DMS79 treated with DMSO at 0.1 percent for 48 hours (cell line): ENCODE data around the gene CES5A.
"Not testable (repeated sequence)": the region's sequence is repeated elsewhere in the genome, so short reads cannot be mapped to it uniquely, and the experiment has no call there.

Experiments
- DNase-seq: peaks from one replicate; lab custom pipeline; 2025; lab: John Stamatoyannopoulos, UW

The CES5A gene

DNA sequence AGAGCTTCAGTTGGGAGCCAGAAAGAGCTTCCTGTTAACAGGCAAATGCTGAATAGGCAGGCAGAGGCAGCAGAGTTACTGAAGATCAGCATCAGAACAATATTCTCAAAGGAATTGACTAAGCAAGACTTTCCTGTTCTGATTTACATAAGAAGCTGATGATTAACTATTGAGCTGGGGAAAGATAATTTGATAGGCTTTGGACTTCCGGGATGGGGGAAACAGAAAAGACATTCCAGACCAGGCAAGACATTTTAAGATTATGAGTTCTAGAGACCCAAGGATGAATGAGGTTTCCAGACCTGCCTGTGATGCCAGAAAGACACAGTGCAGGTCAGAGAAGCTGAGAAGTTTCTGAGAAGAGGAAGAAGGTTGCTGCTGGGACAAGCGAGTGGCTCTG, at the start of gene CES5A:
TSS of gene CES5A (minus strand) at position 101 of the 400 bp plus-strand sequence. CDS start 152 bp downstream, outside the sequence.
- DNase-seq: no peak

- DNase-seq: no peak
Observed at GRCh38 chr16:55922662-55923061, 47.5 kb upstream of the CES5A start.

DNA sequence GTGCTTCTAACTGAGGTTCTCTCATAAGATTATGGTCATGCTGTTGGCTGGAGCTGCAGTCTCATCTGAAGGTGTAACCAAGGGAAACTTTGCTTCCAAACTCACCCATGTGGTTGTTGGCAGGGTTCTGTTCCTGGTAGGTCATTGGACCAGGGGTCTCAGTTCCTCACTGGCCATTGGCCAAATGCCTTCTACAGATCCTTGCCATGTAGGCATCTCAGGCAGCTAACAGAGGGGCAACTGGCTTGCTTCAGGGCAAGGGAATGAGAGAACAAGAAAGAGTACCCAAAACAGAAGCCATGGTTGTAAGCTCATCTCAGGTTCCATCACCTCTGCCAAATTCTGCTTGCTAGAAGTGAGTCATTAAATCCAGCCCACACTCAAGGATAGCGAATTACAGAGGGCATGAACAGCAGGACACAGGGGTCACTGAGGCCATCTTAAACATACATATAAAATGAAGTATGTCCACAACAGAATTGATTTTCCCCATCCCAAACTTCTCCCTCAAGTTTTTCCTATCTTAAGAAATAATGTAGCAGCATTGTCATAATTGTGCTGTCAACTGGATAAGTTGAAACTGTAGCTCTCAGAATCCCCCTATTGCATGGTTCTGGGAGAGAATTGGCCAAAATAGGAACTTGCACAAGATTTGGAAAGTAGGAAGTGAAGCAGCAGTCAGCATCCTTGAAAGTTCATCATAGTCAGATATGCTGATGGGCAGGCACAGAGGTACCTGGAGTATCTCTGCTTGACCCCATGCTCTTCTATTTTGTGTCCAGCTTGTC, 42.4 kb upstream of the CES5A start:
- DNase-seq: no peak

GRCh38 chr16:55915096-55915827, 40.1 kb upstream of the CES5A start:
- no peak for DNase-seq

DNA sequence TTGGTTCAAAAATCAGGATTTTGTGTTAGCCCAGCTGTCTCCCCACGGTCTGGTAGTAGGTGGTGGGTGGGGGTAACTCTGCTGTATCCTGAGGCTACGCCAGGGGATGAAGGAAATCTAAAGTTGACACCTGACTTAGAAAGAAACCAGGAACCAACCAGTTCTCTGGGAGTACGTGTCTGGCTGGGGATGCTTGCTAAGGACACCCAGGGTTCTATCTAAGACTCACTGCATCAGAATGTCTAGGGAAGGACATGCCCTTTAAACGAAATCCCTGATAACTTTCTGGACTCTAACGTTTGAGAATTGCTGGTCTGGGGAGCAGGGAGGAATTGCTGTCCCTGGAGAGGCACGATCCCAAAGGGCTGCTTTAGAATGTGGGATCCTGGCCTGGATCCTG, 39.2 kb upstream of the CES5A start:
- DNase-seq: no peak

- no peak for DNase-seq
Observed at GRCh38 chr16:55913716-55914115, 38.5 kb upstream of the CES5A start.

DNA sequence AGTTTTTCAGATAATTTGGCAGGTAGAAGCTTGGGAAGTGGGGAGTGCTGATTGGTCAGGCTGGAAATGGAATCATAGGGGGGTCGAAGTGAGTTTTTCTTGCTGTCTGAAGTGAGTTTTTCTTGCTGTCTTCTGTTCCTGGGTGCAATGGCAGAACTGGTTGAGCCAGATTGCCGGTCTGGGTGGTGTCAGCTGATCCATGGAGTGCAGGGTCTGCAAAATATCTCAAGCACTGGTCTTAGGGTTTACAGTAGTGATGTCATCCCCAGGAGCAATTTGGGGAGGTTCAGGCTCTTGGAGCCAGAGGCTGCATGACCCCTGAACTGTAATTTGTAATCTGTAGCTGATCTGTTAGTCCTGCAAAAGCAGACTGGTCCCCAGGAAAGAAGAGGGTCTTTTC, 37.9 kb upstream of the CES5A start:
- DNase-seq: not testable (repeated sequence)

DNA sequence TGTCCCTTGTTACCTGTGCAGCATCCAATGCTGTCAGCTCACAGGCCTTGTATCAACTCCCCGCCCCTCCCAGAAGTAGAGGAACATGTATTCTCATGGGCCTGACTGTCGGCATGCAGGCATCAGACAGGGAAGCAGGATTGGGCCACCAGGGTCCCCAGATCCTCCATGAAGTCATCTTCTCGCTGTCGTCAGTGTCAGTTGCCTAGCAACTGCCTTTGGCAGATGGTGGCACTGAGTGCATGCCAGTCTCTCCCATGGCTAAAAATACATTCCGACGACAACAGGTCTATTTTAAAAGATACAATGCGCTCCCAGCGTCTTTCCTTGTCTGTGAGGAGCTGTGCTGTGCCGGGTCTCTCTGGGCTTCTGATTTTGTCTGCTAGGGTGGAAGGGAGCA, 36.8 kb upstream of the CES5A start:
- no peak for DNase-seq

- DNase-seq: no peak
Observed at GRCh38 chr16:55911616-55912015, 36.4 kb upstream of the CES5A start.

DNA sequence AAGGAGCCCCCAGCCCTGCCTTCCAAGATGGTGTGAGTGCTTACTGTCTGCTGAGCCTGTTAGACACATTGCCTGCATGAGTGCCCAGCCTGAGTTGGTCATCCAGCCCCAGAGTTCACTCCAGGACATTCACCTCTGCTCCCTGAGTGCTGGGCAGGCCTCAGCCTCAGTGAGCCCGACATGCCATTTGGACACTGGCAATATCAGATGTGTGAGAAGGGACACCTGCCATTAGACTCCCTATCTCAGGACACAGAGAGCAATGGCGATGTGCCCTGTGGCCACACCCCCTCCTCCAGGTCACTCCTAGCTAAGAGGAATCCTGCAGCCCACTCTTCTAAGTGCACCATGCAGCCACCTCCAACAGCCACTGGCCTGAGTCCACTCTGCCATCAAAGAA, 34.7 kb upstream of the CES5A start:
- no peak for DNase-seq

DNA sequence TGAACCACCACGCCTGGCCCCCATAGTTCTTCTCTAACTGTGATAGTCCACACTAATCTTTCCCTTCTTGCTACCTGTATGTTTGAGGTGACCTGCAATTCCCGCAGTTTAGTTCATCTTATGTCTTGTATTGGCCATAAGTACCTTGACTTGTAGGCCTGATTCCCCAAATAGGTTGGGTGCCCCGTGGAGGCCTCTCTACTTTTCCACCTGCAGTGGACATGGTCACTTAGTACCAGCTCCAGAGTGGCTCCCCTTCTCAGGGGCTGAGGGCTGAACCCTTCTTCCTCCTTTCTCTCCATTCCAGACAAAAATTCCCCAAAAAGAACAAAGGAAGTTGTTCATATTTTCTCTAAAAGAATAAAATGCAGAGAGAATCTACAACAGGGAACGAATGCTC, 33.5 kb upstream of the CES5A start:
- no peak for DNase-seq

DNA sequence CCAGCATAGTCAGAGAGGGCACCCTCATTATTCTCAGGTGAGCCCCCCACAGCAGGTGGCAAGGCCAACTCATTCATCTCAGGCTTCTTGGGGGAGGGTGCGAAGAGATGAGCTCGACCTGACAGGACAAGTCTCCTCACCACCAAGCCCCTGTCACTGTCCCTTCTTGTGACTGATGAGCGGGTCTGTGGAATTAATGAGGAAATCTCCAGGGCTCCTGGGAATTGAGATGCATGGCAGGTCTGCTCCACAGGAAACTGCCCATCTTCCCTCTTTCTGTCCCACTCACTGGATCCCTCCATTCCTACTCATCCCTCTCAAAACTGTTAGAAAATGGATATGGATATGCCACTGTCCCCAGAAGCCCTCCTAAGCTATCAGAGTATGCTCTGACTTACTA, 32.5 kb upstream of the CES5A start:
- no peak for DNase-seq

DNA sequence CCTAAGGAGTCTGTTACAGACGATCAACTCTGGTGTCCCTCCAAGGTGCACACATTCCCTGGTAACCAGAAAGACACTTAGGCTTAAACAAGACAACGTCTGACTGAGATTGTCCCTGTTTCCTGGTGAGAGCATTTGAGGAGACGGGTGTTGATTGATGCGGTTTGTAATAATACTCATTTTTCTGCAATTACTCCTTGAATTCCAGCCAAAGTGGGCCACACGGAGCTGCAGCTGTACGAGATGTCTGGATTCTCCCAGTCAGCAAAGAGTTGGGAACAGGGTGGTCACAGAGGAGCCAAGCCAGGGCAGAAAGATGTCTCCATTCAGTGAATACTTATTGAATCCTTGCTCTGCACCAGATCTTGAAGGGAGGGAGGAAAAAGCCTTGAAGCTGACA, 30.9 kb upstream of the CES5A start:
- DNase-seq: no peak

- DNase-seq: no peak
Observed at GRCh38 chr16:55905651-55906050, 30.5 kb upstream of the CES5A start.

DNA sequence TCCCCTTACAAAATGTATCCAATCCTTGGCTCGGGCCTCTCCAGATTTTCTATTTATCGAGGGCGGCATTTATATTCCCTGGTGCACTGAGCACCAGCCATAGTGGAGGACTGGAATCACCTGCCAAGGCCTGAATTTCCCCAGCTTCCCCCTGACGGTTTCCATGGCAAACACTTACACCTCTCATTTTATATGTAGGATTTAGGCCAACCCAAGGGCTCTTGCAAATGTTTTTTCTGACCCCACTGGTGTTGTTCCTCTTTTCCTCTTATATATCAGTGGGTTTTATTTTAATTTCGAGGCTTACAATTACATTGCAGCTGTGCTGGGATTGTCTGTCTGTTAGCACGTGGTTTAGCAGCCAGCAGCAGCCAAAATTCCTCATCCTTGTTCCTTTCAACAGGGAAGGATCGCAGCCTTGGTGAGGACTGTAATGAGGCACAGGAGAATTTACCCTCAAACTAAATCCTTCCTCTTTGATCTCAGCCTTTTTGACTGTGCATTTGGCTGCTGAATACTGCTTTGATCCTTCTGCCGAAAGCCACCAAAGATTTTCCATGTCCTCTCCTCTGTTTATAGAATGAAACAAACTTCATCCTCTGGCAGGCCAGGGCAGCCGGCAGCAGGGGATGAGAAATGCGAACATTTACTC, 26.5 kb upstream of the CES5A start:
- no peak for DNase-seq

- DNase-seq: no peak
Observed at GRCh38 chr16:55900616-55901393, 25.6 kb upstream of the CES5A start.

DNA sequence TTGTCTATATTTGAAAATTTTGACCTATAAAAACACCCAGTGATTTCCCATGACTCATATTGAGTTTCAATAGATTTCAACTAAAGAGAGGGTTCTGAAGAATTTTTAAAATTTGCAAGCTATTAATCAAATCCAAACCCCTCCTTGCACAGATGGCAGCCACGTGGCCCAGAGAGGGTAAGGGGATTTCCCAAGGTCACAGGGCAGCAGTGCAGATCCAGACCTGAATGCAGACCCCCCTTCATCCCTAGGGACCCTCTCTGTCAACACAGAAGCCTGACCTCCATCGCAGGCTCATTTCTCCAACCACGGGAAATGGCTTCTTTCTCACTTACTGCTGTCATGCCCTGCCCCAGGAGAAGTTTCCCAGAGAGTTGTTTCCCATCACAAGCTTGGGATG, 24.7 kb upstream of the CES5A start:
- no peak for DNase-seq

DNA sequence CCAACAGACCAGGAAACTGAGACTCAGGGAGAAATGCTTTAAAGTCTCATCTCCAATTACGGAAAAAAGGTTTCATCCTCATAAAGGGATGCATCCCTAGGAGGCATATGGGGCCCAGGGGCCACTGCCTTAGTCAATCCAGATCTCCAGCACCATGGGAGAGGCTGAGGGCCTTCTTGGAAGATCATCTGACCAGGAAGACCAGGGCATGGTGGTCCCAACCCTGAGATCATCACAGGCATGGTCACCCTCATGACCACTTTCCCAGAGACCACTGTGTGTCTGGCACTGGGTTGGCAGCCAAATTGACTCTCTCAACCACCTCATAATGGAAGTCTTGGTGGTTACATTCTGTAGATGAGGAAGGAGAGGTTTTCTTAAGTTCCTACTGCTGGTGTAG, 23.4 kb upstream of the CES5A start:
- no peak for DNase-seq

DNA sequence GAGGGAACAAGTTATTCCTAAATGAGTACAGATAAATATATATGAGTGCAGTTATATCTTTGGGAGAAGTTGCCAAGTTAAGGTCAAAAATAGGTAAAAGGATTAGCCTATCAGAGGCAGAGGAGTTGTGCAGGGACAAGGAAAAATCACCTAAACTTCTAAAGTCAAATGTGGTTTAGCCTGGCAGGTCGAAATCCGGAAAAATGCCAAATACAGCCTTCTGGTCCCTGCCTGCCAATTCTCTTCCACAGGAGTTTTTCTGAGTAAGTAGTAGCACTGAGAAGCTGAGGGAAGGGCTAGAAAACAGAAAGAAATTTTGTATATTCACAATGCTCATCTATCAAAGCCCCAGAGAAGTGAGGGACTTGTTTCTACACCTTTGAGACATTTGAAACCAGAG, 17.6 kb upstream of the CES5A start:
- DNase-seq: no peak

- no peak for DNase-seq
Observed at GRCh38 chr16:55889518-55889917, 14.3 kb upstream of the CES5A start.

- DNase-seq: no peak
Observed at GRCh38 chr16:55888546-55888945, 13.4 kb upstream of the CES5A start.

GRCh38 chr16:55876854-55877253, 1.7 kb upstream of the CES5A start:
- no peak for DNase-seq
